ENCODE measurements around the gene TBC1D9B.

The TBC1D9B gene

GRCh38 chr5:179812997-179813607 is 94.6 kb downstream of the TBC1D9B start:
- Mint-ChIP-seq H3K27ac (ENCODE audit: low read depth) (no peak overlapping the region), H3K4me1 (peaks cover 3% of the 10 kb centered on the region), H3K36me3 (ENCODE audit: insufficient read depth) (peaks cover 3% of the 10 kb centered on the region), H3K9me3 (no peaks in the 10 kb centered on the region), H3K27me3 (no peaks in the 10 kb centered on the region), H3K4me3 (no peak overlapping the region)
- ATAC-seq (replicated peaks; ENCODE audit: extremely low read depth, poor library complexity, severe bottlenecking) (no peak), DNase-seq (ENCODE audit: low spot score in 2 of 2) (no peak)

GRCh38 chr5:179812135-179812825 is 95.4 kb downstream of the TBC1D9B start:
- ATAC-seq (replicated peaks; ENCODE audit: extremely low read depth, poor library complexity, severe bottlenecking): no peak
- Mint-ChIP-seq H3K36me3 (ENCODE audit: insufficient read depth) (peaks cover 2% of the 10 kb centered on the region), H3K27me3 (no peaks in the 10 kb centered on the region), H3K4me1 (no peaks in the 10 kb centered on the region), H3K9me3 (no peaks in the 10 kb centered on the region), H3K4me3 (no peak overlapping the region), H3K27ac (ENCODE audit: low read depth) (no peak overlapping the region)
- DNase-seq (ENCODE audit: low spot score in 2 of 2): no peak
